Measurements from ENCODE around the gene ABLIM3.

The ABLIM3 gene

GRCh38 chr5:149262315-149262714 lies 121.0 kb downstream of the ABLIM3 start:
- no peak for TF ChIP-seq CTCF (IDR thresholded peaks at IDR 0.05; ENCODE audit: insufficient read depth, low read length, missing control alignments)
- DNase-seq (ENCODE audit: low read depth, low spot score): no peak
- ChIA-PET POLR2A (no interaction called here), CTCF (interaction anchor here (1.4 kb wide), 1 partner anchor 132 kb away, joined by 5 read pairs; no protein-coding TSS in a partner anchor)
- H3K4me3 ChIP-seq (ENCODE audit: low read depth, low read length): no peak overlapping the region

GRCh38 chr5:149264439-149265067 lies 123.3 kb downstream of the ABLIM3 start:
- POLR2A ChIA-PET: no interaction called here
- no peak for DNase-seq (ENCODE audit: low read depth, low spot score)
- peak; percentile 20 for TF ChIP-seq CTCF (IDR thresholded peaks at IDR 0.05; ENCODE audit: insufficient read depth, low read length, missing control alignments)
- H3K4me3 ChIP-seq (ENCODE audit: low read depth, low read length): no peak overlapping the region
- CTCF ChIA-PET: interaction anchor here (0.7 to 4.3 kb wide), 20 partner anchors 9 to 230 kb away, joined by 3 to 28 read pairs (median 3); partner anchors contain the start of gene ABLIM3

GRCh38 chr5:149265068-149265465 lies 123.8 kb downstream of the ABLIM3 start:
- H3K4me3 ChIP-seq (ENCODE audit: low read depth, low read length): no peak overlapping the region
- DNase-seq (ENCODE audit: low read depth, low spot score): no peak
- POLR2A ChIA-PET: no interaction called here
- no peak for TF ChIP-seq CTCF (IDR thresholded peaks at IDR 0.05; ENCODE audit: insufficient read depth, low read length, missing control alignments)
- CTCF ChIA-PET: interaction anchor here (0.8 to 4.3 kb wide), 28 partner anchors 7 to 532 kb away, joined by 3 to 28 read pairs (median 4); partner anchors contain the start of gene ABLIM3

GRCh38 chr5:149265597-149265996 lies 124.3 kb downstream of the ABLIM3 start:
- TF ChIP-seq CTCF (IDR thresholded peaks at IDR 0.05; ENCODE audit: insufficient read depth, low read length, missing control alignments): peak; percentile 39
- ChIA-PET POLR2A (no interaction called here), CTCF (interaction anchor here (0.6 to 4.3 kb wide), 31 partner anchors 8 to 532 kb away, joined by 3 to 28 read pairs (median 4); partner anchors contain the start of gene ABLIM3)
- DNase-seq (ENCODE audit: low read depth, low spot score): no peak
- H3K4me3 ChIP-seq (ENCODE audit: low read depth, low read length): no peak overlapping the region

GRCh38 chr5:149267241-149267973 lies 126.1 kb downstream of the ABLIM3 start:
- no peak overlapping the region for H3K4me3 ChIP-seq (ENCODE audit: low read depth, low read length)
- ChIA-PET CTCF (interaction anchor here (0.8 to 3.5 kb wide), 19 partner anchors 8 to 534 kb away, joined by 3 to 28 read pairs (median 5); no protein-coding TSS in a partner anchor), POLR2A (no interaction called here)
- no peak for DNase-seq (ENCODE audit: low read depth, low spot score)
- TF ChIP-seq CTCF (IDR thresholded peaks at IDR 0.05; ENCODE audit: insufficient read depth, low read length, missing control alignments): no peak

Measured in AG04449 (cell line).